ENCODE results near the gene SELENON.

DNA sequence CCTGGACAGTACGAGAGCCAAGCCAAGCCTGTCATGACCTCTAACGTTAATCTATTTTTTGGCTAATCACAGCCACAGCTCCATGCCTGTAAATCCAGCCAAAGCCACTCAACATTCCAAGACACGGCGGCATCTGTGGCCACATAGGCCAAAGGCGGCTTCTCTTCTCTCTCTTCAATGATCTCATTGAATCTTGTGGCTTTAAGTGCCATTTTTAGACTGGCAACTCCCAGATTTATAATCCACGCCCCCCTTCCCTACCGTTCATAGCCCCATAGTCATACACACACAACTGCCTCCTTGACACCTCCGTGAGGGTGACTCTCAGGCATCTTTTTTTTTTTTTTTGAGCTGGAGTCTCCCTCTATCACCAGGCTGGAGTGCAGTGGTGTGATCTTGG lies 5.7 kb upstream of the SELENON start:
- TF ChIP-seq CTCF (IDR thresholded peaks at IDR 0.05), result no peak
- TF ChIP-seq POLR2A (IDR thresholded peaks at IDR 0.05), result no peak
- no peak for TF ChIP-seq EP300 (IDR thresholded peaks at IDR 0.05)
